Spleen (tissue), 11 donors: ENCODE results near the gene RB1. TPM values are rescaled to one million over a fixed set of nuclear protein-coding genes. Genes with fewer than 3 reads are reported as not detected.

ENCODE experiments used
- DNase-seq: peaks from one replicate; pipeline ENCODE4 v3.0.0-alpha.2; 2020
- H3K27ac ChIP-seq, 8 donors: fragments of 200-600 bp; sonication (generic) in 7 of 8; 1 replicate in 4 of 8; 2 replicates in 4 of 8; pipeline versions ENCODE4 v1.5.0 to v1.8.0; 2016 to 2021; ENCODE audit warnings: inconsistent platforms in 4 of 8, mild to moderate bottlenecking in 4 of 8, moderate library complexity in 1 of 8
- H3K27me3 ChIP-seq, 7 donors: fragments of 200-600 bp; sonication (generic) in 6 of 7; replicated peaks in 1 of 7; 1 replicate in 4 of 7; 2 replicates in 3 of 7; pipeline versions ENCODE4 v1.5.0 to v1.8.0; 2016 to 2021; ENCODE audit warnings: inconsistent platforms in 3 of 7, mild to moderate bottlenecking in 1 of 7
- H3K36me3 ChIP-seq, 6 donors: fragments of 200-600 bp; sonication (generic) in 5 of 6; 1 replicate in 4 of 6; 2 replicates in 2 of 6; pipeline versions ENCODE4 v1.5.0 to v1.8.0; 2016 to 2021; ENCODE audit warnings: inconsistent platforms in 2 of 6
- H3K4me1 ChIP-seq, 6 donors: fragments of 200-600 bp; sonication (generic) in 5 of 6; 1 replicate in 3 of 6; 2 replicates in 3 of 6; pipeline versions ENCODE4 v1.5.0 to v1.8.0; 2016 to 2021; ENCODE audit warnings: inconsistent platforms in 3 of 6
- H3K4me3 ChIP-seq, 8 donors: fragments of 200-600 bp; sonication (generic) in 7 of 8; 1 replicate in 4 of 8; 2 replicates in 4 of 8; pipeline versions ENCODE4 v1.5.0 to v1.8.0; 2016 to 2021; ENCODE audit warnings: inconsistent platforms in 4 of 8, mild to moderate bottlenecking in 4 of 8, moderate library complexity in 2 of 8
- H3K9me3 ChIP-seq, 8 donors: fragments of 200-600 bp; sonication (generic) in 7 of 8; 1 replicate in 4 of 8; 2 replicates in 4 of 8; pipeline versions ENCODE4 v1.5.0 to v1.8.0; 2016 to 2021; ENCODE audit warnings: inconsistent platforms in 4 of 8
- CTCF ChIP-seq, 11 experiments: fragments of 200-600 bp in 7 of 11; fragments of 450-650 bp in 4 of 11; sonication (generic) in 4 of 11; IDR thresholded peaks in 8 of 11; conservative IDR thresholded peaks in 3 of 11; 1 replicate in 7 of 11; 2 replicates in 4 of 11; pipeline versions ENCODE4 v1.4.0 to v1.8.0; 2016 to 2021; ENCODE audit warnings: antibody characterized with exemption in 11 of 11, inconsistent platforms in 4 of 11, mild to moderate bottlenecking in 1 of 11
- POLR2A ChIP-seq, 3 donors: fragments of 450-650 bp; IDR thresholded peaks; one replicate each; pipeline ENCODE4 v1.5.1; 2017; ENCODE audit warnings: antibody characterized with exemption in 3 of 3, mild to moderate bottlenecking in 1 of 3
- POLR2AphosphoS5 ChIP-seq, 3 donors: sonication (generic); formaldehyde crosslinking; IDR thresholded peaks; one replicate each; pipeline ENCODE4 v1.5.1; 2017; ENCODE audit warnings: antibody characterized with exemption in 3 of 3
- WGBS, 5 donors: extraction: QIAGEN DNeasy Blood & Tissue Kit in 3 of 5; methylation state at CpG; one replicate each; pipeline versions ENCODE4 v1.1.5 to v1.1.7; 2013 to 2018; 5-methylcytosine and 5-hydroxymethylcytosine counted together
- intact Hi-C: fragments of 100-400 bp; cut with DNase I; formaldehyde crosslinking; loops from one replicate; pipeline ENCODE4 v1.15.0; 2023; ENCODE audit warnings: low total_unique reads
- polyA plus RNA-seq, 3 donors: library from polyadenylated mRNA; stranded (reverse); fragments of 200-250 nt; gene quantifications; one replicate each; pipeline ENCODE4 v1.2.1, GENCODE V29; 2013
- total RNA-seq, 7 donors: library from RNA; depleted of rRNA in 3 of 7; stranded (reverse); fragments of >200 nt in 3 of 7; fragmentation: NEBNext Ultra II Directional in 4 of 7; extraction: Animal tissue kit (Norgen Biotek cat#: 25700) in 4 of 7; gene quantifications; one replicate each; pipeline versions ENCODE4 v1.1.0 to v1.2.1, GENCODE V29; 2016 to 2021
- donor health status: healthy with polysubstance abuse.
- donor health status: DM: no; HTN: no; CAD: no; lungs with moderate emphysema.
- donor health status: DM: no; HTN: no; CAD: no.
- donor health status: Bipolar disorder and iron deficiency.
- donor health status: healthy.
- donor health status: DM: no; HTN: no; CAD: no.
- donor health status: DM: yes; HTN: yes; CAD: no.

The RB1 gene
- total and polyA plus RNA-seq, 10 donors: 21.3 to 88.0 (median 60.2) TPM

DNA sequence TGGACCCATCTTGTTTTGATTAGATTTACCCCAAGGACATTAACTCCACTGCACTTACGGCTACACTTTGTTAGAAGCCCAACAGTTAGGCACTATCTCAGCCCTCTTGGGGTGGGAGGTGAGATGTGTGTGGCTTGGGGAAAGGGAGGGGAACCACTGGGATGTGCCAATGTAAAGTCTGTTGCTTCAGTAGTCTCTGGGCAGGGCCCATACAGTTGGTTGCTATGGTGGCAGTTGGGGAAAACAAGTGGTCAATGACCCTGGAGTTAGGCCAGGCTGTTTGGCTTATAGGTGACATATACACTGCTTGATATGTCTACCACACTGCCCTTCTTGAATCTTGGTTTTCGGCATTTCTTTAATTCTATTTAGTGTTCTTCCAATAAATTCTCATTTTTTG is 8.9 kb upstream of the RB1 start:
- Histone ChIP-seq H3K9me3 (no peaks in the 10 kb centered on the region), H3K36me3 (no peaks in the 10 kb centered on the region), H3K27me3 (no peaks in the 10 kb centered on the region), H3K4me3 (no peak overlapping the region), H3K27ac (no peak overlapping the region), H3K4me1 (peaks cover 0 to 7% (median 0%) of the 10 kb centered on the region in 6 donors)
- 88 to 100% (median 96%) methylated on average over 2 of the region's 2 CpGs for WGBS, 5 donors
- DNase-seq: no peak
- no peak for TF ChIP-seq CTCF (IDR thresholded peaks at IDR 0.05 in 8 of 11, conservative IDR thresholded peaks at IDR 0.05 in 3 of 11)
- TF ChIP-seq POLR2AphosphoS5 (IDR thresholded peaks at IDR 0.05): no peak
- TF ChIP-seq POLR2A (IDR thresholded peaks at IDR 0.05): no peak
- intact Hi-C loops: no loop called here

DNA sequence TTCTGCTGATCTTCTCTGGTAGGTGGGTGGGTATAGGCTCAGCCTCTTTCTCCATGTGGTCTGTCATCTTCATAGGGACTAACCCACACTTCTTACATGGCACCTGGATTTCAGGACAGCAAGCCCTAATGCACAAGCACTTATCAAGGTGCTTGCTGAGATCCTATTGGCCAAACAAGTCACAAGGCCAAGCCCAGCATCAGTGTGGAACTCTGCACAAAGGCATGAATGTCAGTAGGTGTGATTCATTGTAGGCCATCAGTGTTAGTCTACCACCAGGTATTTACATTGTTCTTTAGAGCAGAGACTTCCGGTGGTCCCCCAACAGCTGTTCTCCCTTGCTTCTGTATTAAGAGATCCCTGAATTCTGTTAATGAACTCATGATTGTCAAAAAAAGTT is 8.3 kb upstream of the RB1 start:
- WGBS, 5 donors: 94 to 100% (median 97%) methylated on average over 1 of the region's 1 CpG
- Histone ChIP-seq H3K9me3 (no peaks in the 10 kb centered on the region), H3K36me3 (no peaks in the 10 kb centered on the region), H3K27ac (no peak overlapping the region), H3K27me3 (no peaks in the 10 kb centered on the region), H3K4me3 (no peak overlapping the region), H3K4me1 (peaks cover 0 to 7% (median 0%) of the 10 kb centered on the region in 6 donors)
- DNase-seq: no peak
- intact Hi-C loops: no loop called here
- no peak for TF ChIP-seq POLR2AphosphoS5 (IDR thresholded peaks at IDR 0.05)
- no peak for TF ChIP-seq POLR2A (IDR thresholded peaks at IDR 0.05)
- no peak for TF ChIP-seq CTCF (IDR thresholded peaks at IDR 0.05 in 8 of 11, conservative IDR thresholded peaks at IDR 0.05 in 3 of 11)

- H3K27ac ChIP-seq: no peak overlapping the region
- WGBS, 5 donors: 58 to 69% (median 63%) methylated on average over 2 of the region's 2 CpGs
- peaks cover 0 to 8% (median 0%) of the 10 kb centered on the region in 6 donors for H3K4me1 ChIP-seq
- intact Hi-C loops: no loop called here
- H3K27me3 ChIP-seq: no peaks in the 10 kb centered on the region
- no peak for DNase-seq
- no peak for TF ChIP-seq CTCF (IDR thresholded peaks at IDR 0.05 in 8 of 11, conservative IDR thresholded peaks at IDR 0.05 in 3 of 11)
- TF ChIP-seq POLR2AphosphoS5 (IDR thresholded peaks at IDR 0.05): no peak
- no peak for TF ChIP-seq POLR2A (IDR thresholded peaks at IDR 0.05)
- no peaks in the 10 kb centered on the region for H3K9me3 ChIP-seq
- H3K4me3 ChIP-seq: no peak overlapping the region
- no peaks in the 10 kb centered on the region for H3K36me3 ChIP-seq
Measured at GRCh38 chr13:48296528-48296927, 7.0 kb upstream of the RB1 start.

- Histone ChIP-seq H3K4me1 (peaks cover 0 to 10% (median 2%) of the 10 kb centered on the region in 6 donors), H3K4me3 (no peak overlapping the region), H3K27ac (no peak overlapping the region), H3K27me3 (no peaks in the 10 kb centered on the region), H3K36me3 (no peaks in the 10 kb centered on the region), H3K9me3 (no peaks in the 10 kb centered on the region)
- intact Hi-C loops: no loop called here
- 77 to 86% (median 80%) methylated on average over 4 of the region's 4 CpGs for WGBS, 5 donors
- DNase-seq: no peak
- TF ChIP-seq POLR2A (IDR thresholded peaks at IDR 0.05): no peak
- TF ChIP-seq POLR2AphosphoS5 (IDR thresholded peaks at IDR 0.05): no peak
- no peak for TF ChIP-seq CTCF (IDR thresholded peaks at IDR 0.05 in 8 of 11, conservative IDR thresholded peaks at IDR 0.05 in 3 of 11)
Measured at GRCh38 chr13:48297131-48297786, 6.3 kb upstream of the RB1 start.
